ENCODE measurements around the gene PHF21A.

GRCh38 chr11:45949992-45950407 lies 171.3 kb downstream of the PHF21A start:
- TF ChIP-seq GATA2 (IDR thresholded peaks at IDR 0.05; ENCODE audit: low read depth, low read length) (no peak), GATA3 (IDR thresholded peaks at IDR 0.05; ENCODE audit: low read depth, low read length) (no peak)
